ENCODE data around the gene GOLGA1. TPM values are rescaled to one million over a fixed set of nuclear protein-coding genes. Genes with fewer than 3 reads are reported as not detected.

Gene GOLGA1
- total and polyA plus RNA-seq, 3 donors from 2014 or later = 36.1 to 54.2 (median 36.7) TPM

DNA sequence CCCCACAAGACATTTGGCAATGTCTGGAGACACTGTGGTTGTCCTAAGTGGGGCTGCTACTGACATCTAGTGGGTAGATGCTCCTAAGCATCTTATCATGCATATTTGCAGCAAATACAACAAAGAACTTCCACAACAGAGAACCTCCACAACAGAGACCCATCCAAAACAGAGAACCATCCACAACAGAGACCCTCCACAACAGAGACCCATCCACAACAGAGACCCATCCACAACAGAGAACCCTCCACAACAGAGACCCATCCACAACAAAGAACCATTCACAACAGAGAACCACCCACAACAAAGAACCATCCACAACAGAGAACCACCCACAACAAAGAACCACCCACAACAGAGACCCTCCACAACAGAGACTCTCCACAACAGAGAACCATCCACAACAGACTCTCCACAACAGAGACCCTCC lies 46.1 kb downstream of the GOLGA1 start:
- Histone ChIP-seq H3K27me3 (no peaks in the 10 kb centered on the region), H3K4me1 (no peaks in the 10 kb centered on the region), H3K9me3 (no peaks in the 10 kb centered on the region), H3K36me3 (ENCODE audit: low read depth, missing control alignments) (no peaks in the 10 kb centered on the region), H3K4me3 (no peak overlapping the region), H3K27ac (no peak overlapping the region)
- DNase-seq = no peak
- TF ChIP-seq POLR2A (IDR thresholded peaks at IDR 0.05) = no peak
- TF ChIP-seq, protein P1, sequence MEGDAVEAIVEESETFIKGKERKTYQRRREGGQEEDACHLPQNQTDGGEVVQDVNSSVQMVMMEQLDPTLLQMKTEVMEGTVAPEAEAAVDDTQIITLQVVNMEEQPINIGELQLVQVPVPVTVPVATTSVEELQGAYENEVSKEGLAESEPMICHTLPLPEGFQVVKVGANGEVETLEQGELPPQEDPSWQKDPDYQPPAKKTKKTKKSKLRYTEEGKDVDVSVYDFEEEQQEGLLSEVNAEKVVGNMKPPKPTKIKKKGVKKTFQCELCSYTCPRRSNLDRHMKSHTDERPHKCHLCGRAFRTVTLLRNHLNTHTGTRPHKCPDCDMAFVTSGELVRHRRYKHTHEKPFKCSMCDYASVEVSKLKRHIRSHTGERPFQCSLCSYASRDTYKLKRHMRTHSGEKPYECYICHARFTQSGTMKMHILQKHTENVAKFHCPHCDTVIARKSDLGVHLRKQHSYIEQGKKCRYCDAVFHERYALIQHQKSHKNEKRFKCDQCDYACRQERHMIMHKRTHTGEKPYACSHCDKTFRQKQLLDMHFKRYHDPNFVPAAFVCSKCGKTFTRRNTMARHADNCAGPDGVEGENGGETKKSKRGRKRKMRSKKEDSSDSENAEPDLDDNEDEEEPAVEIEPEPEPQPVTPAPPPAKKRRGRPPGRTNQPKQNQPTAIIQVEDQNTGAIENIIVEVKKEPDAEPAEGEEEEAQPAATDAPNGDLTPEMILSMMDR (IDR thresholded peaks at IDR 0.05) = no peak
- intact Hi-C loops (cut with DNase I; ENCODE audit: low total_unique reads) = no loop called here

DNA sequence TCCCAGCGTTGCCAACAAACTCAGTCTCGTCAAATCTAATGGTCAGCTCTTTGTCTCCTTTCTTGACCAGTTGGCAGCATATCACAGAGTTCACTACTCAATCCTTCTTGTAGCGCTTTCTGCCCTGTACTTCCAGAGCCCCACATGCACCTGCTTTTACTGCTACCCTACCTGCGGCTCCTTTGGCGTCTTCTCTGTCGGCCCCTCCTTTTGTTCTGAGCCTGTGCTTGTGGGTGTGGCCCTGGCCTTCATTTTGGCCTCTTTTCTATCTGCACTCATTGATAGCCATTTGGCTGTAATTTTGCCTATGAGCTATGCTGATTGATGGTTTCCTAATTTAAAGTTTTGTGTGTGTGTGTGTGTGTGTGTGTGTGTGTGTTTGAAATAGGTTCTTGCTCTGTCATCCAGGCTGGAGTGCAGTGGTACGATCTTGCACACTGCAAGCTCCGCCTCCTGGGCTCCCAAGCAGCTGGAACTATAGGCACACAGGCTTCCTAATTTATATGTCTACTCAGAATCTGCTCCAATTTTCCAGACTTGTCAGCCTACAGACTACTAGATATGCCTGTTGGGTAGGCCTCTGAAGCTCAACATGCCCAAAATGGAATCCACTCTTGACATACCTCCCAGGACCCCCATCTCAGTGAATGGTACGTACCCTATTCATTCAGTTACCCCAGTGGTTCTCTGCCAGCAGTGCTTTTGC lies 46.7 kb downstream of the GOLGA1 start:
- WGBS, 2 donors = 86% methylated on average over 8 to 9 of the region's 9 CpGs
- no peak overlapping the region for H3K27ac ChIP-seq
- DNase-seq = no peak
- H3K27me3 ChIP-seq = no peaks in the 10 kb centered on the region
- H3K4me3 ChIP-seq = no peak overlapping the region
- TF ChIP-seq, protein P1 (IDR thresholded peaks at IDR 0.05) = no peak
- no peak for TF ChIP-seq POLR2A (IDR thresholded peaks at IDR 0.05)
- intact Hi-C loops (cut with DNase I; ENCODE audit: low total_unique reads) = no loop called here
- H3K36me3 ChIP-seq (ENCODE audit: low read depth, missing control alignments) = no peaks in the 10 kb centered on the region
- no peaks in the 10 kb centered on the region for H3K4me1 ChIP-seq
- H3K9me3 ChIP-seq = no peaks in the 10 kb centered on the region

DNA sequence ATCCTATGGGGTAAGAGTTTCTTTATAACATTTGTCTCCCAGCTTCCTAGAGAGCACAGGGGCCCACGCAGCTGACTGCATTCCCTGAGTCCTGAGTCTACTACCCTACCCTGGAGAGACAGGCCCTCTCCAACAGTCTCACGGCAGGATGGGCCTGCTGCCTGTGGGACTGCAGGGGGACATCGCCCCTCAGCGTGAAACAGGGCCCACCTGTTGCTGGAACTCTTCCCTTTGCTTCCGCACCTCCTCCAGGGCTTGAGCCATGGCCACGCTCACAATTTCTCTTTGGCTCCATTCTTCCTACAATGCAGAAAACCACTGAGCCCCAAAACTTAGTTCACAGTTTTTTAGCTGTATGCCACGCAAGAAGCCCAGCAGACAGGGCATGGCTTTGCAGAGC lies 50.7 kb downstream of the GOLGA1 start:
- H3K4me1 ChIP-seq = no peaks in the 10 kb centered on the region
- no peak overlapping the region for H3K4me3 ChIP-seq
- no peaks in the 10 kb centered on the region for H3K27me3 ChIP-seq
- no peak overlapping the region for H3K27ac ChIP-seq
- WGBS, 2 donors = 92 to 94% methylated on average over 7 of the region's 7 CpGs
- H3K36me3 ChIP-seq (ENCODE audit: low read depth, missing control alignments) = no peaks in the 10 kb centered on the region
- no peaks in the 10 kb centered on the region for H3K9me3 ChIP-seq
- TF ChIP-seq, protein P1 (IDR thresholded peaks at IDR 0.05) = no peak
- no peak for TF ChIP-seq POLR2A (IDR thresholded peaks at IDR 0.05)
- DNase-seq = no peak
- intact Hi-C loops (cut with DNase I; ENCODE audit: low total_unique reads) = no loop called here

DNA sequence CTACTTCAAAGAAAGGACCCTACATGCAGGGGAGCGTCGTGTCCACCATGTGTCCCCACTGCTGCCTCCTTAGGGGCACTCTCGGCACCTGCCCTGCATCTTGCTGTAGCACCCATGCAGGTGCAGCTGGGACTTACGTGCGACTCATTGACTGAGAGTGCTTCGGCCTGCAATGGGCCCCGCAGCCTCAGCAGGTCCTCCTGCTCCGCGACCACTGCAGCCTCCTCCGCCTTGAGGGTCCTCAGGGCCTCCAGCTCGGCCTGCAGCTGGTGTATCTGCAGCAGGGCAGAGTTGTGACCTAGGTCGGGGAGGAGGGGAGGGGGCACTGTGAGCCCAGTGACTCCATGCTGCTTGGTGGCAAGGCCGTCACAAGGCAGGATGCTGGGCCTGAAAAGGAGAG lies 51.9 kb downstream of the GOLGA1 start:
- no peak overlapping the region for H3K4me3 ChIP-seq
- H3K4me1 ChIP-seq = no peaks in the 10 kb centered on the region
- no peak for TF ChIP-seq POLR2A (IDR thresholded peaks at IDR 0.05)
- TF ChIP-seq, protein P1 (IDR thresholded peaks at IDR 0.05) = no peak
- H3K27me3 ChIP-seq = no peaks in the 10 kb centered on the region
- no peak for DNase-seq
- no peaks in the 10 kb centered on the region for H3K36me3 ChIP-seq (ENCODE audit: low read depth, missing control alignments)
- WGBS, 2 donors = 97 to 100% methylated on average over 1 to 13 of the region's 13 CpGs
- H3K27ac ChIP-seq = no peak overlapping the region
- no peaks in the 10 kb centered on the region for H3K9me3 ChIP-seq
- intact Hi-C loops (cut with DNase I; ENCODE audit: low total_unique reads) = no loop called here

DNA sequence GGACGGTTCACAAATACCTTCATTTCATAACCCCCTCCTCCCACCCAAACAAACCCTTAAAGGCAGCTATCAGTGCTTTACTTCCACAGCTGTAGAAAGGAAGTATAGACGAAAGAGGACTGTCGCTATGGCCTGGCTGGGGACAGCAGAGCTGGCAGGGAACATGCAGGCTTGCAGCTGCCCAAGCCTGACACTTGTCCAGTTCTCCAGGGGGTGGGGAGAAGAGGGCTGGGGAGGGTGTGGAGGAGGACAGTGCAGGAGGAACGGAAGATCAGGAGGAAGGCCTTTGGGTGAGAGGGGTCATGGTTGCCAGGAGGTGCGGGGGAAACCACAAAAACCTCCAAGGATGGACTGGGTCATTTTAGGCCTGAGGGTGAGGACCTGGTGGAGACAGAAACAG lies 53.1 kb downstream of the GOLGA1 start:
- H3K4me3 ChIP-seq = no peak overlapping the region
- H3K4me1 ChIP-seq = no peaks in the 10 kb centered on the region
- DNase-seq = no peak
- H3K27me3 ChIP-seq = no peaks in the 10 kb centered on the region
- 76 to 85% methylated on average over 5 of the region's 5 CpGs for WGBS, 2 donors
- TF ChIP-seq, protein P1 (IDR thresholded peaks at IDR 0.05) = no peak
- TF ChIP-seq POLR2A (IDR thresholded peaks at IDR 0.05) = no peak
- no peak overlapping the region for H3K27ac ChIP-seq
- intact Hi-C loops (cut with DNase I; ENCODE audit: low total_unique reads) = no loop called here
- H3K36me3 ChIP-seq (ENCODE audit: low read depth, missing control alignments) = no peaks in the 10 kb centered on the region
- no peaks in the 10 kb centered on the region for H3K9me3 ChIP-seq
